C4-2B (cell line): Measurements from ENCODE around the gene MESP2.
A peak's percentile ranks its signal among the peaks of the same experiment; 100 is the strongest.

ENCODE experiments used
- H3K27ac ChIP-seq: fragments of 450-650 bp; 2 replicates; pipeline ENCODE4 v1.5.1; 2017
- ZFX ChIP-seq: fragments of 450-650 bp; IDR thresholded peaks from 2 replicates; pipeline ENCODE4 v1.6.1; 2017
- TF ChIP-seq, protein P1 (sequence below): fragments of 450-650 bp; conservative IDR thresholded peaks from 2 replicates; pipeline ENCODE4 v1.5.1; 2017; ENCODE audit warnings: mild to moderate bottlenecking

MESP2 gene, protein sequence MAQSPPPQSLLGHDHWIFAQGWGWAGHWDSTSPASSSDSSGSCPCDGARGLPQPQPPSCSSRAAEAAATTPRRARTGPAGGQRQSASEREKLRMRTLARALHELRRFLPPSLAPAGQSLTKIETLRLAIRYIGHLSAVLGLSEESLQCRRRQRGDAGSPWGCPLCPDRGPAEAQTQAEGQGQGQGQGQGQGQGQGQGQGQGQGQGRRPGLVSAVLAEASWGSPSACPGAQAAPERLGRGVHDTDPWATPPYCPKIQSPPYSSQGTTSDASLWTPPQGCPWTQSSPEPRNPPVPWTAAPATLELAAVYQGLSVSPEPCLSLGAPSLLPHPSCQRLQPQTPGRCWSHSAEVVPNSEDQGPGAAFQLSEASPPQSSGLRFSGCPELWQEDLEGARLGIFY

DNA sequence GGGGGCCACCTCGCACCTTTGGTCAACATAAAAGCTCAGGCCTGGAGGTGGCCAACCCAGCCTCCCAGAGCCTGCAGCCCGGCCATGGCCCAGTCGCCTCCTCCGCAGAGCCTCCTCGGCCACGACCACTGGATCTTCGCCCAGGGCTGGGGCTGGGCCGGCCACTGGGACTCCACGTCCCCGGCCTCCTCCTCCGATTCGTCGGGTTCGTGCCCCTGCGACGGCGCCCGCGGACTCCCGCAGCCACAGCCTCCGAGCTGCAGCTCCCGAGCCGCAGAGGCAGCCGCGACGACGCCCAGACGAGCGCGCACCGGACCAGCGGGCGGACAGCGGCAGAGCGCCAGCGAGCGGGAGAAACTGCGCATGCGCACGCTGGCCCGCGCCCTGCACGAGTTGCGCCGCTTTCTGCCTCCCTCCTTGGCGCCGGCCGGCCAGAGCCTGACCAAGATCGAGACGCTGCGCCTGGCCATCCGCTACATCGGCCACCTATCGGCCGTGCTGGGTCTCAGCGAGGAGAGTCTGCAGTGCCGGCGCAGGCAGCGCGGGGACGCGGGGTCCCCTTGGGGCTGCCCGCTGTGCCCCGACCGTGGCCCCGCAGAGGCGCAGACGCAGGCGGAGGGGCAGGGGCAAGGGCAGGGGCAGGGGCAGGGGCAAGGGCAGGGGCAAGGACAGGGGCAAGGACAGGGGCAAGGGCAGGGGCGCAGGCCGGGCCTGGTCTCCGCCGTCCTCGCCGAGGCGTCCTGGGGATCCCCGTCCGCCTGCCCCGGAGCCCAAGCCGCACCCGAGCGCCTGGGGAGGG lies at the start of gene MESP2:
Gene MESP2 (plus strand): TSS at position 59 of the 799 bp plus-strand sequence. CDS start 26 bp downstream, at position 85.
- TF ChIP-seq ZFX: peak; percentile 70; the same call in 1 of the 2 replicates
- TF ChIP-seq, protein P1, sequence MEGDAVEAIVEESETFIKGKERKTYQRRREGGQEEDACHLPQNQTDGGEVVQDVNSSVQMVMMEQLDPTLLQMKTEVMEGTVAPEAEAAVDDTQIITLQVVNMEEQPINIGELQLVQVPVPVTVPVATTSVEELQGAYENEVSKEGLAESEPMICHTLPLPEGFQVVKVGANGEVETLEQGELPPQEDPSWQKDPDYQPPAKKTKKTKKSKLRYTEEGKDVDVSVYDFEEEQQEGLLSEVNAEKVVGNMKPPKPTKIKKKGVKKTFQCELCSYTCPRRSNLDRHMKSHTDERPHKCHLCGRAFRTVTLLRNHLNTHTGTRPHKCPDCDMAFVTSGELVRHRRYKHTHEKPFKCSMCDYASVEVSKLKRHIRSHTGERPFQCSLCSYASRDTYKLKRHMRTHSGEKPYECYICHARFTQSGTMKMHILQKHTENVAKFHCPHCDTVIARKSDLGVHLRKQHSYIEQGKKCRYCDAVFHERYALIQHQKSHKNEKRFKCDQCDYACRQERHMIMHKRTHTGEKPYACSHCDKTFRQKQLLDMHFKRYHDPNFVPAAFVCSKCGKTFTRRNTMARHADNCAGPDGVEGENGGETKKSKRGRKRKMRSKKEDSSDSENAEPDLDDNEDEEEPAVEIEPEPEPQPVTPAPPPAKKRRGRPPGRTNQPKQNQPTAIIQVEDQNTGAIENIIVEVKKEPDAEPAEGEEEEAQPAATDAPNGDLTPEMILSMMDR: no peak; the same call in 1 of the 2 replicates
- peak within 1 kb of the TSS; percentile 83 for H3K27ac ChIP-seq

DNA sequence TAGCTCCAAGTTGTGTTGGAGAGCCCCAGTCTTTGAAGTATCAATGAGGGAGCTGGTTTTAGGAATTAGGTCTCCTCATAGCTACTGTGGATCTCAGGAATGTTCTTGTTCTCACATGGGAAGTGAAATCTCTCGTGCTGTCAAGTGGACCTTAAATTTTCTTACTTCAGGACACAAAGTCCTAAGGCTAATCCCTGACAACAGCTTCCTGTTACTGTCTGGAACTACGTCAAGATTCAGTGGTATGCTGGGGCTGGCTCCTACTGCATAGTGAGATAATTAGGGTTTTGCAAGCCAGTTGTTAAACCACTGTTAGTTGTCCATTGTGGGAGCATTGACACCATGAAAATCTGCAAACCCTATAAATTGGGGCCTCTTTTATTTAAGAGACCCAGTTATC lies 47.9 kb upstream of the MESP2 start:
- no peak overlapping the region for H3K27ac ChIP-seq
- no peak for TF ChIP-seq ZFX
- TF ChIP-seq, protein P1: no peak

DNA sequence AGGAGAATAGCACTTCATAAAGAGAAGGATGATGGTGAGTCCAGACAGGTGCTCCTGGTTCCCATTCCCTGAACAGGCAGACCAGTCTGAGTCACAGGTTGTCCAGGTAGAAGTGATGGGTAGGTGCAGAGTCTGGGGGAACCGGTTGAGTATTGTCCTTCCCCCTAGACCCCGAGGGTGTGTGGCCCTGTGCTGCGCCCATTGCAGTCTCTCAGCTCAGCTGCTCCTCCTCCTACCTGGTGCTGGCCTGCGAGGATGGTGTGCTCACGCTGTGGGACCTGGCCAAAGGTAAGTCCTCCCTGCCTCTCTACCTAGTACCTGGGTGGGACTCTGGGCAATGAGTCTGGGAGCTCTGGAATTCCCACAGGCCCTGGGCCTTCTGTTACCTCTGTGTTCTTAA lies 44.9 kb upstream of the MESP2 start:
- H3K27ac ChIP-seq: no peak overlapping the region
- no peak for TF ChIP-seq ZFX
- TF ChIP-seq, protein P1: no peak

DNA sequence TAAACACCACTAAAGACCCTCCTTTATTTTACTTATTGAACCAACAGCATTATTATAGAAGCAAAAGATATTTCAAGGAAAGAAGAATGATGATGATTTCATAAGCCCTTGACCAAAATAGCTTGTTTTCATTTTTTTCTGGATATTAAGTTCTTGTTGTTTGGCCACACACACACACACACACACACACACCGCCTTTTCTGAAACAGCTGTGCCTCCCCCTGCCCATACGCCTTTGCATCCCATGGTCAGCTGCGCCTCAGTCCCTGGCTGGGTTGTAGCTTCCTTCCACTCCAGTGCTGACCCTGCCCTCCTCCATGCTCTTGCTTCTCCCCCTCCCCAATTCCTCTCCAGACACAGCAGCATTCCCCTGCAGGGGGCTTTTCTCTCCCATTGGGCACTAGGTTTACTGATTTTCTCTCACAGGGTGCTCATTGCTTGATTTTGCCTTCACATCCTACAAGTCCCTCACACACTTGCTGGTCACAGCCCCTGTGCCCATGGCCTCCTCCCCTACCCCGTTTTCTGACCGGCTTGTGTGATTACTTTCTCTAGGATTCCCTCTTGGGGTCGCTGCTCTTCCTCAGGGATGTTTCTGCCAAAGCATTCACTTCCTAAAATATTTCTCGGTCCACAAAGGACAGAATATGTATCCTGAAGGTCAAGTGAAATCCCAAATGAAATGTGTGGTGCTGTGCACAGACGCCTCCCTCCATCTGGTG lies 43.5 kb upstream of the MESP2 start:
- H3K27ac ChIP-seq: no peak overlapping the region
- TF ChIP-seq, protein P1: no peak
- no peak for TF ChIP-seq ZFX

DNA sequence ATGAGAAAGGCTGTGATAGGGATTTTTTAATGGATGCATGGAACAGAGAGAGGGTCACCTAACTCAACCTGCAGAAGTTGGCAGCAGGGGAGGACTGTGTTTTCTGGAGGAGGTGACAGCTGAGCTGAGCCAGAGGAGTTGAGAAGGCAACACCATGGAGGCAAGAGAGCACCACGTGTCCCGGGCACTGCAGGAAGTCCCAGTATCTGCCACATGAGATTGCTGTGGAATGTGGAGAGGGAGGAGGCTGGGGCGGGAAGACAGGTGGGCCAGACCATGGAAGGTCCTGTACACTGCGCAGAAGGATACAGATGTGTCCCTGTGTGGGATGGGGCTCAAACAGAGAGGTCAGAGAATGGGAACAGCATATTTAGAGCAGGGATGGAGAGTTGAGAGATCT lies 40.4 kb upstream of the MESP2 start:
- TF ChIP-seq, protein P1: no peak
- no peak for TF ChIP-seq ZFX
- no peak overlapping the region for H3K27ac ChIP-seq

DNA sequence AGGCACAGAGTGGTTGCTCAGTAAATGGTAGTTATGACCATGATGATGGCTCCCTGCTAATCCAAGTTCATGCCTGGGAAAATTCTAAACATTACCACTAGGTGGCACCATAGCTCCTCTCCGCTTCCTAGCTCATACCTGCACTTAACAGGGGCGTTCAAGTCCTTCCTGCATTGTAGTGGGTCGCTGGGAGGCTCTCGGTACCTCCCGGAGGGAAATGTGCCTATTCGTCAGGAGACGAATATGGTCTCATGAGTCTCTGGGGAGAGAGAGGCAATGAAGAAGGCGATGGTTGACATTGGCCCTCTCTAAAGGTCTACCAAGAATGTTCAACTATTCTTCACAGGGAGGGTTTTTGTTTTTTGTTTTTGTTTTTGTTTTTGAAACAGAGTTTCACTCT lies 36.0 kb upstream of the MESP2 start:
- TF ChIP-seq, protein P1: peak; percentile 95
- TF ChIP-seq ZFX: no peak
- H3K27ac ChIP-seq: no peak overlapping the region
